Stimulated activated CD4-positive, alpha-beta T cell treated with anti-CD3 and anti-CD28 coated beads, Interleukin-1b, Interleukin-23, amount 100 ng/mL, for 24 hours (primary cell): ENCODE data around the gene MMRN1.

Source experiments
- DNase-seq, 4 experiments: peaks; one replicate each; pipeline ENCODE4 v3.0.0-alpha.2; 2020; ENCODE audit warnings: low read depth in 4 of 4, low spot score in 1 of 4

MMRN1 gene

DNA sequence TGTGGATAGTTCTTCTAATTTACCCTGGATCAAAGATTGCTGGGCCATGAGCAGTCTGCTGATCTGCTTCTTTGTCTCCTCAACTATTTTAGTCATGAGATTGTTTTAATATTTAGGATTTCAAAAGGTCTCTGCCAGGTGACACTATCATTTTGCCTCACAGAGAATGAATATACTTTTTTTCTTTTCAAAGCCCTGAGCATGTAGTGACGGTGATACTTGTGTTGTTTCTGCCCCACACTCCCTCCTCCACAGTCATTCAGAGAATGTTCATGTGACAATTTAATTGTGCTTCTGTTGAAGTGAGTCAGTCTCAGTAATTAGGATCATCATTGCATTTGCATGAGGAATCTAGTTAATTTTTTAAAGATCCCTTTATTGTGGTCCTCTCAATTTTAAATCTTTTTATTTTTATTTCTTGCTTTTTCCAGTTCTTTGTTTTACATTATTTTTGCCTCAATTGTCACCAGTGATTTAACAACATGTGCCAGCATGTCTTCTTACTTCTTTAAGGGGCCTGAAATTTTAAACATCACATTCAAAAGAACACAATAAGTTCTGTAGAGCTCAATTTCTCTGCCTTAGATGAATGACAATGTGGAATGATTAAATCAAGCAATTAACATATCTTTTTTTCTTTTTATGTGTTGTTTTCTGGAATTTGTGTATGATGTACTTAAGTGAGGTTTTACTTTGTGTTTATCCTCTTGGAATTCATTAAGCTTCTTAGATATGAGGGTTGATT lies 12.3 kb downstream of the MMRN1 start:
- no peak for DNase-seq

DNA sequence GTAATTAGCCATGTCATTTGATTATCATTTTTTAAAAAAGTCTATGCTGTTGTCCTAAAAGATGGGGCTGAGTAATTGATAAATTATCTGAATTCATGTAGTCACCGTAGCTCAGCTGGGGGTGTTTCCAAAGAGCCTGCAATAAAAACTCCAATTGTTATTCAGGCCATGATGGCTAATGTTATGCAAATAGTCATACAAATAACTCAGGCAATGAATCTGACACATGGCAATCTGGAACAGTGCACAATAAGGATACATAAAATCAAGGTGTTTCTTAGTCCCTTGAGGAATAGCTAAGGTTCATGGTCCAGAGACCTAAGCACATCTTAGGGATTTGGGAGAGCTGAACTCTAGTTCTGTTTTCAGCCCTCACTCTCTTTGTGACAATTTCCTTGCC lies 15.2 kb downstream of the MMRN1 start:
- no peak for DNase-seq

DNA sequence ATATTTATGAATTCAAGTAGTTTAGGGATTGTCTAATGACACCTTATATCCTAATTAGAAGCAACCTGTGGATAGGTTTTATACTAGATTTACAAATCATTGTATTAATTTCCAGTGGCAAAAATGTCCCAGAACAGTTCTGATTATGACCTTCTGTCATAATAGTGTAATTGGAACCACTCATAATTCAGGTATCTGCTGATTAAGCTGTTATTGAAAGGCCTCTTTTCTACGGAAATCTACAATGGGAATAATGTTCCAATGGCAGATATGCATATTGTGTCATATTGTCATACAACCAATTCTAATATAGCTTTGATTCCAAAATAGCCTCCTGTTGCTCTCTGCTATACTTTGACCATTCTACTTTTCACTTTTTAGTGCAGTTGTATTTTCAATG lies 19.0 kb downstream of the MMRN1 start:
- no peak for DNase-seq

DNA sequence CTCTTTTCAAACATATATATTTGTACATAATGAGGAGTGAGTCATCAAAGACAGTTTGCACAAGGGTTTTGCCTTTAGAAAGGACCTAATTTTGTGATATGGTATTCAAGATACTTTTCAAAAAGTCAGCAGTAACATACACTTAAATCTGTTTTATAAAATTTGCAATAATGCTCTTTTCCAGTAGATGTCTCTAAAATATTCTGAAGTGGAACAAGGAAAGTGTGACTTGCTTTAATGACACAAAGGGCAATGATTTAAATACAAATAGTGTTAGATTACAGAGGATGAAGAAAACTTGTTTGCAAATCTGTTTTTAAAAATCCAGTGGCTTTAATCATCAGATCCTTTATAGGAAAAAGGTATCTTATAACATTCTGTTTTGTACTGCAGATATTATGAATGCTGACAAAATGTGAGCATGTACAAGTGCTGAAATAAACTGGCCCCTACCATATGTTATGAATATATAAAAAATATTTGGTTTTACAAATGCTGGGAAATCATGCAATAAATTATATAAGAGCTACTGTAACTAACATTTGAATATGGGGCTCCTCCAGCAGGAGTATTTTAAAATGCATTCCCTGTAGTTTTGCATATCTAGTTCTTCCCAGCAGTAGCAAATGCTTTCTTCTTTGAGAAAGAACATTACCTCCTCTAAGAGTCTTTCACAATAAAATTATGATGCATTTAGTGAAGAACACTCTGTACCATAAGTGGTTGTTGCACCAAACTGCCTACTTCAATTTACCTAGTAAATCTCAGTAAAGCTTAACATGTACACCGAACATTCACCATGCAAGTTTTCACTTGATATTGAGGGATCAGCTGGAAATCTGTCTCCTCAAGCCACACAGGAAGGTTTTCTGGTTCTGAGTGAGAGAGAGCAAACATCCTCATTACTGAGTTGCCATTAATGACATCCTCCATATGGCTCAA lies 20.2 kb downstream of the MMRN1 start:
- DNase-seq, result no peak

DNA sequence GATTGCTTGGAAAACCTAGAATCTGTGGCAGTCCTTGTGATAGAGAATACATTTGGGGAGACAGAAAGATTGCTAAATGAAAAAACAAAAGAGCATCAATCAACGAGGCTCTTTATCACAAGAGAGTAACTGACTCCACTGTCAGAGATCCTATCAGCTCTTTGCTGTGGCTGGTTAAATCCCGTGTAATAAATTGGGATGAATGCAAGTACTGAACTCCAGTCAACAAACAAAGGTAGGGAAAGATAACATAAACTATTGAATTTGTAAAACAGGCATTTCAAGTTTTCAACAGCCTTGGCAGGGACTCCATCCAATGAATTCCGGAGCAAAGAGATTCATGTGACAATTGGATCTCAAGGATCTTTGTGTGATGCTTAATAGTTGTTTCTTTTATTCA lies 21.3 kb downstream of the MMRN1 start:
- no peak for DNase-seq

GRCh38 chr4:89922848-89923416 lies 28.3 kb downstream of the MMRN1 start:
- no peak for DNase-seq

DNA sequence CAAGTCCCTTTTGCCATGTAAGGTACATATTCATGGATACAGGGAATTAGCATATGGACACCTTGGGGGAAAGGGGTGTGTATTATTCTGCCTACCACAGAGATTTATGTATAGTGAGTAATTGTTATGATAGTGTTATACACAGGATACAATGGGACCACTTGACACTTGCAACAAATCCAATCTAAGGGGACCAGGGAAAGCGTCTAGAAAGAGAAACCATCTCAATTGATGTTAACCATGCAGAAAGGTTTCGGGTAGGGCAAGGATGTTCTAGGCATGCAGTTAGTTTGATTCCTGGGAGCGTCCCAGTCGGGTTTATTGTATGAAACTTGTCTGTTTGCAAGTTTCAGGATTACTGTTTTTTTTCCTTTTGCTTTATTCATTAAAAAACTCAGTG lies 34.2 kb downstream of the MMRN1 start:
- DNase-seq, result no peak

GRCh38 chr4:89929425-89930159 lies 34.9 kb downstream of the MMRN1 start:
- DNase-seq, result no peak

GRCh38 chr4:89939546-89939945 lies 44.9 kb downstream of the MMRN1 start:
- no peak for DNase-seq

GRCh38 chr4:89939994-89940393 lies 45.3 kb downstream of the MMRN1 start:
- no peak for DNase-seq

- DNase-seq, result no peak
Observed at GRCh38 chr4:89942811-89943210, 48.2 kb downstream of the MMRN1 start.

DNA sequence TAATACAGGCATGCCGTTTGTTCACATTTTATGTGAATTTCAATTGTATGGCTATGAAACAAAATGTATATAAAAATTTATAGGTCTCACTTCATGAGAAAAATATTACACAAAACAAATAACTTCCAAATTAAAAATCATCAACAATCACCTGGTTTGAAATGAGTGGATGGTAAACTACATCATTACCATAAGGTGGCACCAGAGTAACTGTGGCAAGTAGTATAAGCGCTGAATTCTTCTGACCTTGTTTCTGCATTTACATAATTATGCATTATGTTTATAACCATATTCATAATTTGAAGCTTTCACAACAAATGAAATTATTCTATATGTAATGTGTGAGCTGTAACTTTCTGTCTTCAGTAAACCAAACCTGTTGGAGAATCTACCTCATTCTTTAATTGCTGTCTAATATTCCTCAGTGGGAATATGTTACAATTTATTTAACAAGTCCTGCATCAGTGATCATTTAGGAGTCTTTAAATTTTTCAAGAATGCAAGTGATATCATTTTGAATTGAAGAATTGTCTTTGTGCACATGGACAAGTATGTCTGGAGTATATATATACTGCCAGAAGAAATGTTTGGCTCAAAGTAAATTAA lies 55.2 kb downstream of the MMRN1 start:
- no peak for DNase-seq

- no peak for DNase-seq
Observed at GRCh38 chr4:89952458-89952857, 57.8 kb downstream of the MMRN1 start.

DNA sequence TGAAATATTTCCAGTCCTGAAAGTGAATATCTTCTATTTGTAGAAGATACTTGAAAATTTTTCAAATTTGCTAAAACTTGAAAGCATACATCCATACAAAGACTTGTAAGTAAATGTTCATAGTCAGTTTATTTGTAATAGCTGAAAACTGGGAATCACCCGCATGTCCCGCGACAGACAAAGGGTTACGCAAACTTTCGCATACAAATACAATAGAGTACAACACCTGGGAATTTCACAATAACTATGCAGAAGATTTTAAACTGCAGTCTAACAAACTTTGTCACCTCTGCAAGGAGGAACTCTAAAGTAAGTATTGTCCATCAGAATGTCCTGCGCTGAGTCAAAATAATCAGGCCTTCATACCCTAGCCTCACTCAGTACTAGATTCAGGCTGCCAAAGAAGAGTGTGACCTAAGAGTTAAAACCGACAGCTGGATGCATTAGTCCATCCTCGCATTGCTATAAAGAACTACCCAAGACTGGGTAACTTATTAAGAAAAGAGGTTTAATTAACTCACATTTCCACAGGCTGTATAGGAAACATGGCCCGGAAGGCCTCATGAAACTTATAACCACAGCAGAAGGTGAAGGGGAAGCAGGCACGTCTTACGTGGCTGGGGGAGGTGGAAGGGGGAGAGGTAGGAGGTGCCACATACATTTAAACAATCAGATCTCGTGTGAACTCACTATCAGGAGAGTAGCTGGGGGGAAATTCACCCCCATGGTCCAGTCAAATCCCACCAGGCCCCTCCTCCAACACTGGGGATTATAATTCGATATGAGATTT lies 60.4 kb downstream of the MMRN1 start:
- no peak for DNase-seq

DNA sequence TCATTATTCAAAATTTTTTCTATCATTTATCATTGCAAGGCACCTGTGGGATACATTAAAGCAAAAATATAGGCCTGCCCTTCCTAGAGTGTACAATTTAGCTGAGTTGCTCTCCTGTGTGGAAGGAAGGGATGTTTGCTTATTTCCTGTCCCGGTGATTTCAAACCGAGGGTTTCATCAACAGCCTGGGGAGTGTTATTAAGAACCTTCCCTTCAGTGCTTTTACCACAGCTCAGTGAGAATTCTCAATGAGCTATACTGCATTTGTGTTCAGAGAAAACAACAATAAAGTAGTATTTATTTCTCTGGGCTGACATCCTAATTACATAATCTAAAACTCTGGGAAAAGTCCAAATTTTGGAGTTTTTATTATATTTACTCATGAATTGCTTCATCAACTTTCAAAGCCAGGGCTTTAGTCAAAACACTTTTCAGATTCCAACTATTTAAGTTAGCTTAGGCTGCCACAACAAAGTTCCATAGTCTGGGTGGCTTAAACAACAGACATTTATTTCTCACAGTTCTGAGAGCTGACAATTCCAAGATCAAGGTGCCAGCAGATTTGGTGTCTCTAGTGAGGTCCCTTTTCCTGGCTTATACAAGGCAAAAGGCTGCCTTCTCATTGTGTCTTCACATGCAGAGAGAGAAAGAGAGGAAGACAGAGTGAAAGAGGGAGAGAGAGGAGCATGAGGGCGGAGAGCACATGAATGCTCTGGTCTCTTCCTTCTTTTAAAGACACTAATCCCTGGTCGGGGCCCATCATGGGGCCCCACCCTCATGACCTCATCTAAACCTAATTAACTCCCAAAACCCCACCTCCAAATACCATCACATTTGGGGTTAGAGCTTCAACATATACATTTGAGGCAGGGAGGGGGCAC lies 62.6 kb downstream of the MMRN1 start:
- DNase-seq, result no peak

GRCh38 chr4:89981789-89982334 lies 87.2 kb downstream of the MMRN1 start:
- DNase-seq, result no peak

GRCh38 chr4:89988268-89988667 lies 93.6 kb downstream of the MMRN1 start:
- no peak for DNase-seq

- DNase-seq, result no peak
Observed at GRCh38 chr4:89992744-89993143, 98.1 kb downstream of the MMRN1 start.
